ENCODE data around the gene FBXL14. TPM values are rescaled to one million over a fixed set of nuclear protein-coding genes. Genes with fewer than 3 reads are reported as not detected.

Gene FBXL14
- total and polyA plus RNA-seq, 2 of the 13 experiments (the other 11 are each of a cell fraction or from before 2014, with no cell fraction given), result 7.0 to 7.4 TPM

GRCh38 chr12:1531153-1531653 is 63.2 kb downstream of the FBXL14 start:
- no TSS peak for BruUV-seq (replicated peaks)
- Histone ChIP-seq H3K4me2 (ENCODE audit: low read depth, low read length) (peak overlapping the region; percentile 70), H3K27ac (ENCODE audit: extremely low read length, insufficient read depth, low read length) (no peak overlapping the region), H3K27me3 (ENCODE audit: control insufficient read depth in 1 of 2, insufficient read depth in 2 of 2, low read length in 2 of 2) (peaks cover 16 to 80% of the 10 kb centered on the region in 2 experiments; a peak in 4 of 5 replicates), H2AFZ (ENCODE audit: low read length) (no peak overlapping the region), H3K4me1 (ENCODE audit: insufficient read depth, low read length) (peaks cover 20% of the 10 kb centered on the region), H3K9me3 (ENCODE audit: low read length) (no peaks in the 10 kb centered on the region), H3K4me3 (replicated peaks in 1 of 3; ENCODE audit: insufficient read depth in 1 of 3, low read depth in 2 of 3, low read length in 3 of 3) (peak overlapping the region in 2 of 3 experiments; percentile 42 to 66; a peak in 3 of 6 replicates), H4K20me1 (ENCODE audit: insufficient read depth, low read length) (no peaks in the 10 kb centered on the region), H3K9ac (ENCODE audit: insufficient read depth, low read depth, low read length) (no peak overlapping the region), H3K36me3 (replicated peaks in 1 of 2; ENCODE audit: control insufficient read depth in 1 of 2, insufficient read depth in 2 of 2, low read length in 2 of 2) (no peaks in the 10 kb centered on the region), H3K79me2 (ENCODE audit: insufficient read depth, low read length) (no peaks in the 10 kb centered on the region)
- no peak for DNase-seq (ENCODE audit: low spot score)
- 6% methylated on average over 7 of the region's 56 CpGs for WGBS (ENCODE audit: low lambda C conversion rate)
- in situ Hi-C loops (cut with HindIII; ENCODE audit: extremely low pct_ligation_motif_present, low pct_unique_long_range_greater_than_20kb) (no loop called here), intact Hi-C loops (cut with micrococcal nuclease; ENCODE audit: unreplicated experiment) (no loop called here)
- FAIRE-seq, result no peak
- TF ChIP-seq ZNF878 (CRISPR knock-in tag; IDR thresholded peaks at IDR 0.05) (no peak), FOXC1 (CRISPR knock-in tag; IDR thresholded peaks at IDR 0.05; ENCODE audit: borderline replicate concordance) (no peak), IKZF5 (CRISPR knock-in tag; IDR thresholded peaks at IDR 0.05) (no peak), NFATC3 (CRISPR knock-in tag; IDR thresholded peaks at IDR 0.05) (no peak), ZBTB44 (CRISPR knock-in tag; IDR thresholded peaks at IDR 0.05) (no peak), NKX3-1 (CRISPR knock-in tag; IDR thresholded peaks at IDR 0.05) (no peak), ZNF230 (CRISPR knock-in tag; IDR thresholded peaks at IDR 0.05) (no peak), ZBTB3 (CRISPR knock-in tag; IDR thresholded peaks at IDR 0.05; ENCODE audit: borderline replicate concordance, low read depth) (no peak), ZNF800 (CRISPR knock-in tag; IDR thresholded peaks at IDR 0.05) (peak; percentile 71; the same call in 1 of the 2 replicates), GPN1 (CRISPR knock-in tag; IDR thresholded peaks at IDR 0.05; ENCODE audit: borderline replicate concordance) (no peak), EZH2 (conservative IDR thresholded peaks at IDR 0.05; ENCODE audit: low read depth, low read length) (peak; percentile 97), HNRNPK (IDR thresholded peaks at IDR 0.05; ENCODE audit: low read depth, low read length, poor library complexity, severe bottlenecking) (no peak), ZNF737 (CRISPR knock-in tag; IDR thresholded peaks at IDR 0.05; ENCODE audit: borderline replicate concordance) (no peak)
- ChIA-PET CTCF (ENCODE audit: low intra/inter-chr PET ratio, low total read pairs) (no interaction called here), POLR2A (no interaction called here)
- peak; percentile 42 for ATAC-seq

Data from HepG2 (cell line).